Coronary artery (tissue), 2 donors: ENCODE results near the gene GALNT17.

ENCODE experiments used
- DNase-seq: peaks from one replicate; pipeline ENCODE4 v3.0.0-alpha.2; 2017; ENCODE audit warnings: low spot score
- H3K27ac ChIP-seq, 2 donors: fragments of 200-600 bp; sonication (generic); one replicate each; pipeline ENCODE4 v1.5.1; 2016 to 2019
- H3K4me3 ChIP-seq: fragments of 200-600 bp; sonication (generic); 2 replicates; pipeline ENCODE4 v1.5.1; 2016; ENCODE audit warnings: mild to moderate bottlenecking, moderate library complexity
- TF ChIP-seq, protein P1 (sequence below): fragments of 200-600 bp; sonication (generic); IDR thresholded peaks from one replicate; pipeline ENCODE4 v1.5.1; 2019; ENCODE audit warnings: antibody characterized with exemption

Gene GALNT17

DNA sequence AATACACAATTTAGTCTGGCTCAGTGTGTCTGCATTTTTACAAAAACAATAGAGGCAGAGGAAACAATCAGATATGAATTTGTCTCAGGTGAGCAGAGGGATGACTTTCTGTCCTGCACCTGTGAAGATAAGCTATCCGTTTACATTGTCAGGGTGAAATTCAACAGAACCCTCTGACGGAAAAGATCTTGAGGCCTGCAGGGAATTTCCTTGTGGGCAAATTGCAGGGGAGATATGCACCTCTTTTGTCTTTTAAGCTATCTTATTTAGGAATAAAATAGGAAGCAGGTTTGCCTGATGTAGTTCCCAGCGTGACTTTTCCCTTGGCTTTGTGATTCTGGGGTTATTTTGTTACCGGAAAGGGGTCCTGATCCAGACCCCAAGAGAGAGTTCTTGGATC lies 325.1 kb downstream of the GALNT17 start:
- no peak overlapping the region for H3K4me3 ChIP-seq
- DNase-seq = no peak
- no peak overlapping the region for H3K27ac ChIP-seq
- TF ChIP-seq, protein P1, sequence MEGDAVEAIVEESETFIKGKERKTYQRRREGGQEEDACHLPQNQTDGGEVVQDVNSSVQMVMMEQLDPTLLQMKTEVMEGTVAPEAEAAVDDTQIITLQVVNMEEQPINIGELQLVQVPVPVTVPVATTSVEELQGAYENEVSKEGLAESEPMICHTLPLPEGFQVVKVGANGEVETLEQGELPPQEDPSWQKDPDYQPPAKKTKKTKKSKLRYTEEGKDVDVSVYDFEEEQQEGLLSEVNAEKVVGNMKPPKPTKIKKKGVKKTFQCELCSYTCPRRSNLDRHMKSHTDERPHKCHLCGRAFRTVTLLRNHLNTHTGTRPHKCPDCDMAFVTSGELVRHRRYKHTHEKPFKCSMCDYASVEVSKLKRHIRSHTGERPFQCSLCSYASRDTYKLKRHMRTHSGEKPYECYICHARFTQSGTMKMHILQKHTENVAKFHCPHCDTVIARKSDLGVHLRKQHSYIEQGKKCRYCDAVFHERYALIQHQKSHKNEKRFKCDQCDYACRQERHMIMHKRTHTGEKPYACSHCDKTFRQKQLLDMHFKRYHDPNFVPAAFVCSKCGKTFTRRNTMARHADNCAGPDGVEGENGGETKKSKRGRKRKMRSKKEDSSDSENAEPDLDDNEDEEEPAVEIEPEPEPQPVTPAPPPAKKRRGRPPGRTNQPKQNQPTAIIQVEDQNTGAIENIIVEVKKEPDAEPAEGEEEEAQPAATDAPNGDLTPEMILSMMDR = no peak

DNA sequence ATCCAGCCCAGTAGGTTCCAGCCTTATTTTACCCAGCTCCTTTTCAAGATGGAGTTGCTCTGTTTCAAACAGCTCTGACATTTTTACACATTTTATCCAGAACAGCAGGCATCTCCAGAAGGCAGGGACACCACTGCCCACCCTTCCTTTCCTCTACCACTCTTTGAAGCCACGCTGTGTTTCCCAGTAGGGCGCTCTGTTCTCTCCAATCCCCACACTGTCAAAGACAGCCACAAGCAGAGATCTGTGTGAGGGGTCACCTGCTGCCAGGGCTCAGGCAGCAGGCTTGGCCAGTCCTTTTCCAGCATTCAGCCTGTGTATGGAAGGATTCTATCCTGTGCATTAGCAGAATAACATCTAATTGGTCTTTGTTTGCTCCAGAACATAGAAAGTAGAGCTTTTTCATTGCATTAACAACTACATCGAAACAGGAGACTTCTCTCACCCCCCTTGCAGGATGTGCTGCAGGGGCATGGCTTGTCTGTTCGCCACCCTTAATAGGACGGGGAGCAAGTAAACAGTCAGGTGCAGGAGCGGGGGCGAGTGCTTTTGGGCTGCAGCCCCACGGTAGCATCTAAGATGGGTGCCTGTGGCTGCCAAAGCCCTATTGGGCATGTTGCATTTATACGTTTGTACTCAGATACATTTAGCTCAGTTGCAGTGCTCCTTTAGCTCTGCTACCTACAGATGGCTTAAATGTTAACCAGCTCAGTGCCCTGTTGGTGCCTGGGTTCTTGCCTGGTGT lies 326.1 kb downstream of the GALNT17 start:
- DNase-seq = no peak
- H3K4me3 ChIP-seq = no peak overlapping the region
- TF ChIP-seq, protein P1 = no peak
- H3K27ac ChIP-seq = no peak overlapping the region

DNA sequence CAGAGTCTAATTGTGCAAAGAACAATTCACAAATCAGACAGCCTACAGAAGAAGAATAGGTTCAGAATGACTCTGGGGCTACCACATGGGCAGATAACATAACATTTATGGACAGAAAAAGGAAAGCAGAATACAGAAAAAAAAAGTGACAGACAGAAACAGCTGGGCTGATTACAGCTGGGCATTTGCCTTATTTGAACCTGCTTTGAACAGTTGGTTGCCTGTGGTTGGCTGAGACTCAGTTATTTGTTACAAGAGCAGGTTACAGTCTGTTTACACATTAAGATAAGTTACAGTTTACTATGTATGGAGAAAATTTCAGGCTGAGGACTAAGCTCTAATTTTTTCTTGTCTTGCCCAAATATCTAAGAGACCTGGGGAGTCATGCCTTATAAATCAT lies 327.2 kb downstream of the GALNT17 start:
- TF ChIP-seq, protein P1 = no peak
- H3K27ac ChIP-seq = no peak overlapping the region

DNA sequence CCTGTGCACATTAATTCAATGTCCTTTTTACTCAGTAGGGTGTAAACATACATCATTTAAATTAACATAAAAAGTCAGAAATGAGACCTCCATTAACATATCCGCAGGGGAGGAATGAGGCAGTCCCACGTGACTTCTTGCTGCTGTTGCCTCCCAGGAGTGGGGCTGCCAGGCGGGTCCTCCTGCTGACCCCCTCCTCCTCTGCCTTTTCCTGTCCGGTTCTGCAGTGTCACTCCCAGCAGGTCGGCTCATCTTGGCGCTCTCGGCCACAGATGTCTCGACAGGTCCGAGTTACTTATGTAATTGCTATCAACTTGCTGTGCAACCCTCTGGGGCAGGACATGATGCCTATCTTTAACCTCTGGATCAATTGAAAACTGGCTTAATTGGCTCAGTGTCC lies 329.6 kb downstream of the GALNT17 start:
- no peak for DNase-seq
- no peak overlapping the region for H3K4me3 ChIP-seq
- no peak overlapping the region for H3K27ac ChIP-seq
- TF ChIP-seq, protein P1 = no peak

More for the DNA sequence above, 327.2 kb downstream of the GALNT17 start:
- DNase-seq = no peak
- no peak overlapping the region for H3K4me3 ChIP-seq

DNA sequence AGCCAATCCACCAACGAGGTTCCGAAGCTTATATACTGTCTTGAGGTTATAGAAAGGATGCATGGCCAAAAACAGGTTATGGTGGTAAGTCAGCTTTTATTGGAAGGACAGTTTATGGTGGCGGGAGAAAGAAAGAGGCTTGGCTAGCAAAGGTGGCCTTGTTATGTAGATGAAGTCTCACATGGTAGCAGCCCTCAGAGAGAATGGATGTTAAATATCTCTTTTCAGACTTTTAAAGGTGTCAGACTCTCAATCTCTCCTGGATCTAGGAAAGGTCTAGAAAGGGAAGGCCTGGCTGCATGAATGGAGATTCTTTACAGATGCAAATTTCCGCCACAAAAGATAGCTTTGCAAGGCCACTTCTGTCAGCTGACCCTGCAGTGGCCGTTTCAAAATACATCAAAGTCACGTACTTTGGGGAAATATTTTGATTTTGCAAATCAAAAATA lies 333.8 kb downstream of the GALNT17 start:
- no peak for DNase-seq
- no peak overlapping the region for H3K4me3 ChIP-seq
- TF ChIP-seq, protein P1 = no peak
- H3K27ac ChIP-seq = no peak overlapping the region

DNA sequence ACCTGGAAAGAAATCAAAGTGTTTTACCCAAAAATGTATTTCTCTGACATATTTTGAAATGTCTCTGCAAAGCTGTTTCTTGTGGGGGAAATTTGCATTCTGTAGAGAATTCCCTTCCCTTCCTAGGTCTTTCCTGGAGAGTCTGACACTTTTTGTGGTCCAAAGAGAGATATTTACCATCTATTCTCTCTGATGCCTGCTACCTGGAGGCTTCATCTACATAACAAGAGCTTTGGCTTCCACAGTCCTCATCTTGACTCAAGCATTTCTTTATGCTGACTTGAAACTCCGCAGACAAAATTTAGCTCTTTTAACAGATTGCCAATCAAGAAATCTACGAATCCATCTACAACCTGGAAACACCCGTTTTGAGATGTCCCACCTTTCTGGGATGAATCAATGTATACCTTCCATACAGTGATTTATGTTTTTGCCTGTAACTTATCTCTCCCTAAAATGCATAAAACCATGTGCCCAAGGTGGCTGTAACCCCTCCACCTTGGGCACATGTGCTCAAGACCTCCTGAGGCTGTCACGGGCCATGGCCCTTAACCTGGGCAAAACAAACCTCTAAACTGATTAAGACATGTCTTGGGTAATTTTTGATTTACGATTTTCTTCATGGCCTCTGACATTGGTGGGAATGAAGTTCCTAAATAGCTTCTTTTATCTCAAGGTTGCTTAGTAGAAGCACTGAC lies 334.7 kb downstream of the GALNT17 start:
- DNase-seq = no peak
- Histone ChIP-seq H3K4me3 (no peak overlapping the region), H3K27ac (no peak overlapping the region)
- TF ChIP-seq, protein P1 = no peak

GRCh38 chr7:71470326-71470725 lies 338.4 kb downstream of the GALNT17 start:
- no peak overlapping the region for H3K4me3 ChIP-seq
- DNase-seq = no peak
- TF ChIP-seq, protein P1 = no peak
- H3K27ac ChIP-seq = no peak overlapping the region
